Ishikawa (cell line): ENCODE measurements around the gene TRABD2A.

Experiments used
- CEBPB ChIP-seq: IDR thresholded peaks from 2 replicates; pipeline ENCODE4 v1.6.1; 2012
- CREB1 ChIP-seq: IDR thresholded peaks from 2 replicates; pipeline ENCODE4 v1.6.1; 2012; ENCODE audit warnings: low read depth
- EGR1 ChIP-seq: IDR thresholded peaks from 2 replicates; pipeline ENCODE4 v1.6.1; 2012
- EP300 ChIP-seq: IDR thresholded peaks from 2 replicates; pipeline ENCODE4 v1.6.1; 2012; ENCODE audit warnings: borderline replicate concordance
- FOXM1 ChIP-seq: IDR thresholded peaks from 2 replicates; pipeline ENCODE4 v1.6.1; 2012; ENCODE audit warnings: low read depth, borderline replicate concordance
- MAX ChIP-seq: IDR thresholded peaks from 2 replicates; pipeline ENCODE4 v1.6.1; 2012
- NFIC ChIP-seq: IDR thresholded peaks from 2 replicates; pipeline ENCODE4 v1.6.1; 2012
- RAD21 ChIP-seq: IDR thresholded peaks from 2 replicates; pipeline ENCODE4 v1.6.1; 2012; ENCODE audit warnings: low read depth
- REST ChIP-seq: IDR thresholded peaks from 2 replicates; pipeline ENCODE4 v1.6.1; 2012; ENCODE audit warnings: low read depth, mild to moderate bottlenecking
- TAF1 ChIP-seq: IDR thresholded peaks from 2 replicates; pipeline ENCODE4 v1.6.1; 2012; ENCODE audit warnings: low read depth, mild to moderate bottlenecking
- TCF12 ChIP-seq: IDR thresholded peaks from 2 replicates; pipeline ENCODE4 v1.6.1; 2012; ENCODE audit warnings: low read depth
- TEAD4 ChIP-seq: IDR thresholded peaks from 2 replicates; pipeline ENCODE4 v1.6.1; 2012
- USF1 ChIP-seq: IDR thresholded peaks from 2 replicates; pipeline ENCODE4 v1.6.1; 2012
- YY1 ChIP-seq: IDR thresholded peaks from 2 replicates; pipeline ENCODE4 v1.6.1; 2012; ENCODE audit warnings: low read depth
- ZBTB7A ChIP-seq: IDR thresholded peaks from 2 replicates; pipeline ENCODE4 v1.6.1; 2012; ENCODE audit warnings: low read depth

TRABD2A gene

DNA sequence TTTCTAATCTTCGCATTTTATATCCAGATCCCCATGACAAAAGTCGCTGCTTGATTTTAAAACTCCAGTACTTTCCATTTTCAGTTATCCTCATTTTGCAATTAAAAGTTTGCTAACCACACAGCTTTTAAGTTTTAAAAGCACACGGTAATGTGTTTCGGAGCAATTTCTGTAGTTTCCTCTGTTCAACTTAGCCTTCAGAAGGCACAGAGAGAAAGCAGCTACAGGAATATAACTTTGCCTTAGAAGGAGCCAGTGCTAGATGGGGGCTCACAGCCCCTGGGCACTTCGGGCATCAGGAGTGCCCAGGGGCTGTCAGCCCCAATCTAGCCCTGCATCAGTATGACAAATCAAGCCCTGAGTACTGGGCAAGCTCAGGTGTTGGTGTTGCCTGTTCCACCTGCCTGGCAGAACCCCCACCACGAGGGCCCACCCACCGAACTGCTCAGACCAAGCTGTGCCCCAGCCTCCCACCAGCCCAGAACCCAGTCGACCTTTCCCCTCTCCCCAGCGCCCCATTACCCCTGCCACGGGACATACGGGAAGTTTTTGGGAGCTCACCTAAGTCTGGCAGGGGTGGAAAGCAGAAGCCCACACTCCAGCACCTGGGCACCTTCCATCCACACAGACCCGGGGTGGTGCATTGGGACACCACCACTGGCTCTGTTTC lies 47.3 kb downstream of the TRABD2A start:
- TF ChIP-seq TAF1 (no peak), USF1 (no peak), NFIC (no peak), FOXM1 (no peak)

GRCh38 chr2:84832772-84833461 lies 48.0 kb downstream of the TRABD2A start:
- TF ChIP-seq YY1: no peak
- TF ChIP-seq RAD21: no peak
- no peak for TF ChIP-seq TCF12
- no peak for TF ChIP-seq CREB1
- TF ChIP-seq TAF1: no peak
- TF ChIP-seq REST: no peak
- no peak for TF ChIP-seq CEBPB
- no peak for TF ChIP-seq ZBTB7A
- no peak for TF ChIP-seq EP300
- no peak for TF ChIP-seq MAX
- TF ChIP-seq FOXM1: no peak
- no peak for TF ChIP-seq EGR1

DNA sequence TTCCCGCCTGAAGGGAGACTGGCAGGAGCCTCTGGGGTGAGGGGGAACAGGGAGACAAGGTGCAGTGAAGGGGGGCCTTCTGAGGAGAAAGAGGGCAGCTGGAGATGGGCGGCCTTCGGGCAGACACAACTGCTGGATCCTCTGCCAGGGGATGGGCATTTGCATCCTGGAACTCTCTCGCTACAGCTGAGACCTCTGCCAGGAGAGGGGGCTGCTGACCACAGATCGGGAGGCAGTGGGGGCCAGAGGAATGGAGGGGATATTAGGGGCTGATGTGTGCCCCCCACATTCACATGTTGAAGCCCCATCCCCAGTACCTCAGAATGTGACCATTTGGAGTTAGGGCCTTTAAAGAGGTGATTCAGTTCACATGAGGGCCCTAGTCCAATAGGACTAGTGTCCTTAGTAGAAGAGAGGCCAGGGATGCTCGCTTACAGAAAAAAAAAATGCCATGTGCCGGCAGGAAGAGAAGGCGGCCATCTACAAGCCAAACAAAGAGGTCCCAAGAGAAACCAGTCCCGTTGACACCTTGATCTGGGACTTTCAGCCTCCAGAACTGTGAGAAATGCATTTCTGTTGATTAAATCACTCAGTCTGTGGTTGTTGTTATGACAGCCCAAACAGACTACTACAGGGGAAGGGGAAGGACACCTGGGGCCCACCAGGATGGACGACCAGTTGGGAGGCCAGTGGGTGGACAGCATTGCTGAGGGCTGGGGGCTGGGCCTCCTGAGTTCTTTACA lies 50.0 kb downstream of the TRABD2A start:
- no peak for TF ChIP-seq USF1
- no peak for TF ChIP-seq MAX
- TF ChIP-seq RAD21: no peak
- no peak for TF ChIP-seq EP300

GRCh38 chr2:84830095-84830494 lies 50.8 kb downstream of the TRABD2A start:
- no peak for TF ChIP-seq NFIC
- no peak for TF ChIP-seq YY1
- TF ChIP-seq USF1: no peak
- TF ChIP-seq RAD21: no peak
- TF ChIP-seq FOXM1: no peak
- no peak for TF ChIP-seq TCF12

- no peak for TF ChIP-seq USF1
- no peak for TF ChIP-seq NFIC
- no peak for TF ChIP-seq REST
- TF ChIP-seq MAX: no peak
- no peak for TF ChIP-seq EP300
- TF ChIP-seq RAD21: no peak
- TF ChIP-seq TCF12: no peak
- TF ChIP-seq CREB1: no peak
- no peak for TF ChIP-seq EGR1
- no peak for TF ChIP-seq ZBTB7A
- TF ChIP-seq FOXM1: no peak
- TF ChIP-seq TAF1: no peak
- no peak for TF ChIP-seq CEBPB
- no peak for TF ChIP-seq YY1
- no peak for TF ChIP-seq TEAD4
Observed at GRCh38 chr2:84829693-84830092, 51.2 kb downstream of the TRABD2A start.
